ENCODE measurements around the gene SAE1.
A peak's percentile ranks its signal among the peaks of the same experiment; 100 is the strongest.
"Not testable (repeated sequence)": the region's sequence is repeated elsewhere in the genome, so short reads cannot be mapped to it uniquely, and the experiment has no call there.

Gene SAE1

GRCh38 chr19:47130589-47131227, at the start of gene SAE1:
Gene SAE1 (plus strand): TSS chr19:47130835. CDS start chr19:47130931, 96 bp downstream.
- peak; percentile 69 to 97 (median 89) for DNase-seq

DNA sequence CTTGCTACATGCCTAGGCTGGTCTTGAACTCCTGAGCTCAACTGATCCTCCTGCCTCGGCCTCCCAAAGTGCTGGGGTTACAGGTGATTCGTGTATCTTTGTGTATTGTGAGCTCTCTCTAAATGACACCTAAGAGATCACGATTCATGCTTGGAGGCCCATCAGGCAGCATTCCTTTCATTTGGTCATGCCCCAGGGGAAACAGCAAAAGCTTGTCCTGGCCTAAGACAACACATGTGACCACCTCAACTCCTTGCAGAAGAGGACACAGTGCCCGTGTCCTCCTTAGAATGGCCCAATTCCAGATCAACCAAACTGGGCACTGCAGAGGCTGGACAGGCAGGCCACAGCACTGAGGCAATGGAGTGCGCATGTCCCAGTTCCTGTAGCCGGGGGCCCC, 49.5 kb upstream of the SAE1 start:
- no peak for DNase-seq

GRCh38 chr19:47082493-47082892, 48.1 kb upstream of the SAE1 start:
- no peak for DNase-seq

DNA sequence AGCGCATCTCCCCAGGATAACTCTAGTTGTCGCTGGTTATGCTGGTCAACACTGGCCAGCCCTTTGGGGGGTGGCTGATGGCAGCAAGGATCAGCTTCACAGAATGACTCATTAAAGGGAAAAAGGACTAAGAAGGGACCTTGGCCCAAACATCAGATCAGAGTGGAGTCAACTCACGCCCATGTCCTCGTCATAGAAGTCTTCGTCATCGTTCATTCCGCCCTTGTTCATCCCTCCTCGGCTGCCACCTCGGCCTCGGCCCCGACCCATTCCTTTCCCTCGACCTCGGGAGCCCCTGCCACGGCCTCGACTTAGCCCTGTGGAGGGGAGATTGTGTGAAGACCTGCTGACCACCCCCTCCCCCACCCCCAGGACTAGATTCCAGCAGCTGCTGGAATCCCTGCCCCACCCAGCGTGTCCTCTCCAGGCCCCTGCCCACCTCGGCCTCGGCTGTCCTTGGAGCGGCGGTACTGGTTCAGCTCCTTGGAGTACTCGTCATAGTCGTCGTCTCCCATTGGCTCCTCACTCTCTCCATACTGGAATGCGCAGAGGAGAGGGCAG, 45.7 kb upstream of the SAE1 start:
- no peak for DNase-seq

GRCh38 chr19:47086280-47086679, 44.4 kb upstream of the SAE1 start:
- DNase-seq = no peak

DNA sequence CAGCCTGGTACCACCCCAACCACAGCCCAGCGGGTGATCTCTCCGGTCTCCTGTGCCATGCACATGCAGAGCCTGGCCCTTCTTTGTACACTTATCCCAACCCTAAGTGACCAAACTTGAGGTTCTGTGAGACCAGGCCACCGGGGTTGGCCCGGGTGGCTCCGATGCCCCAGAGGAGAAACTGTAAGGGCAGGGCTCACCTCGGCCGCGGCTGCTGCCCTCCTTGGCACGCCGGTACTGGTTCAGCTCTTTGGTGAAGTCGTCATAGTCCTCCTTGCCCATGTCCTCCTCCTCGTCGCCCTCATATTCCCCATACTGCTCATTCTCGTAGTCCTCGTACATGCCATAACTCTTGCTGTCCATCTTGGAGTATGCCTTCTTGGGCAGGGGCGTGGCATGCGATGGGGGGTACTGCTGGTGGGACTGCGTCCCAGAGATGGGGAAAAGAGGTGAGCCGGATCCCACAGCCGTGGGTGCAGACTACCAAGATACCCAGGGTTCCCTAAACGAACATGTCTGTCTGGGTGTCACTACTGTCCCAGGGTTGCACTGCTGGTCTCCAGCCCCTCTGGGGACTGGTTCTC, 40.8 kb upstream of the SAE1 start:
- DNase-seq = no peak

DNA sequence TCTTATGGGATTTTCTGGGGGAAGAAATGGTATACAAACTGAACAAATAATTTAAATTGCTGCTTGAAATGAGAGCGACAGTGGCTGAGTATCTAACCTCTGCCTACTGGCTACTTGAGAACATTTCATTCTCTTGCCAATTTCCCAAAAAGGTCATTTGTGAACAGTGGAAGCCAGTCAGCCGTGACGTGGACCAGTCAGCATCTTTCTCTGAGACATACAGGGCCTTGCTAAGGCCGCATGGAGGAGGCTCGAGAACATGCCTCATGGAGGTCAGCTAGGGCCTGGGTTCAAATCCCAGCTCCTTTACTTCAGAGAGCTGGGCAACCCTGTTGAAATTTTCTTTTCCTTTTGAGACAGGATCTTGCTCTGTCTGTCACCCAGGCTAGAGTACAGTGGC, 37.4 kb upstream of the SAE1 start:
- DNase-seq = no peak

- DNase-seq = no peak
Observed at GRCh38 chr19:47093841-47094240, 36.8 kb upstream of the SAE1 start.

DNA sequence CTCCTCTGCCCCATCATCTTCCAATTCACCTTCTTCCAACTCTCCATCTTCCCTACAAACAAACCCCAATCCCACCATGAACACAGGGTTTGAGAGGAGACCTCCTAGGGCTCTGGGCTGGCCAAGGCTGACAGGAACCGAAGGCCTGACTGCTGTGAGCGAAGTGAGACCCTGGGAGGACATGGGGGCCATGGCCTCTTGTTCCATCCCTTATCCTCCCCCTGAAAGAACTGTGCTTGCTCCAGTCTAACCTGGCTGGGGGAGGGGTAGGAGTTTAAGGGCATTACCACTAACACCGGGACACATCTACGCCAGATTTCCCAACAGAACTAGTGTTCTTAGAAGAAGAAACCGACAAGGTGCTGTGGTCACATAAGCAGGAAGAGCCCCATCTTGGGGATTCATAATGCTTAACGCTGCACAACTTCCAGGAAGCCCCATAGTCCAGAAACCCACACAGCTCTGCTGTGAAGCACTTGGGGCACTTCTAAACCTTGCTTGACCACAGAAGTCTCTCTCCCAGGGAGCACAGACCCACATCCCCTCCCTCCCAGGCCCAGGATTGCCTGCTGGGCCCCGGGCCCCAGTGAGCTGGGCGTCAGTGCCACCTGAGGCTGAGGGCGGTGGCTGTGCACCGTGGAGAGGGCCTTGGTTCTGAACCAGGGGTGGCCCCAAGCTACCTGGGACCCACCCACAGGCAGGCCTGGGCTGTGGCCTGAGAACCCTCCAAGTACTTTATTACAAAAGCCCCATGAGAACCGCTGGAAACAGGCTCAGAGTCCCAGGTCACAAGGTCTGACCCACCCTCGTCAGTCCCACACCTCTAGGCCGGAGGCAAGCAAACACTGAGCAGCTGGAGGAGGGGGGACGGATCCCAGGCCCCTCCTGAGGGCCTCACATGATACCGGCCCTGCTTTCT, 35.8 kb upstream of the SAE1 start:
- no peak for DNase-seq

GRCh38 chr19:47095476-47096099, 35.0 kb upstream of the SAE1 start:
- peak in 4 of 51 donors; percentile 6 to 16 (median 14) for DNase-seq

DNA sequence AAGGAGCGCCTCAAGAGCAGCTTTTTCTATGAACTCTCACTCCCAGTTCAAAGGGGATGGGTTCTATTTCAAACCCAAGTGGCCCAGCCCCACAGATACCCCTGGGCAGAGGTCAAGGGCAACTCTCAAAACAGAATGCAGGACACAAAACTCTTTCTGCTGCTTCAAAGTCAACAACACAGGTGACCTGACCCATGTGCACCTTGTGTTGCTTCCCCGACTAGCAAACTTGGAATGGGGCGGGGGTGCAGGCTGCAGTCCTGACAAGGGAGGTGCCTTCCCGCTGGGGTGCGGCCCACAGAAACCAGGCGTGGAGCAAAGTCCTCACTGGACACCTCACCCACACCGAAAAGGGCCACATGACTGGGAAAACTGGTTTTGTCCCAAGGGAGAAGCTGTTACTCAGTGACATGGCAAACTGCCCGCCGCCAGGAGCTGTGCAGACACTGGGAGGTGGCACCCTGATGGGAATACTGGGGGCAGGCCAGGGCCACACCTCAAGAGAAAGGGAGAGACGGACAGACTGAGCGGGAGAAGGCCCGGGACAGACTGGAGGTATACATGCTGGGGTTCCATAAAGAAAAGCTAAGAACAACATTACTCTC, 34.4 kb upstream of the SAE1 start:
- peak in 3 of 51 donors; percentile 12 to 16 (median 14) for DNase-seq

GRCh38 chr19:47096721-47097120, 33.9 kb upstream of the SAE1 start:
- peak in 6 of 51 donors; percentile 8 to 43 (median 16) for DNase-seq

DNA sequence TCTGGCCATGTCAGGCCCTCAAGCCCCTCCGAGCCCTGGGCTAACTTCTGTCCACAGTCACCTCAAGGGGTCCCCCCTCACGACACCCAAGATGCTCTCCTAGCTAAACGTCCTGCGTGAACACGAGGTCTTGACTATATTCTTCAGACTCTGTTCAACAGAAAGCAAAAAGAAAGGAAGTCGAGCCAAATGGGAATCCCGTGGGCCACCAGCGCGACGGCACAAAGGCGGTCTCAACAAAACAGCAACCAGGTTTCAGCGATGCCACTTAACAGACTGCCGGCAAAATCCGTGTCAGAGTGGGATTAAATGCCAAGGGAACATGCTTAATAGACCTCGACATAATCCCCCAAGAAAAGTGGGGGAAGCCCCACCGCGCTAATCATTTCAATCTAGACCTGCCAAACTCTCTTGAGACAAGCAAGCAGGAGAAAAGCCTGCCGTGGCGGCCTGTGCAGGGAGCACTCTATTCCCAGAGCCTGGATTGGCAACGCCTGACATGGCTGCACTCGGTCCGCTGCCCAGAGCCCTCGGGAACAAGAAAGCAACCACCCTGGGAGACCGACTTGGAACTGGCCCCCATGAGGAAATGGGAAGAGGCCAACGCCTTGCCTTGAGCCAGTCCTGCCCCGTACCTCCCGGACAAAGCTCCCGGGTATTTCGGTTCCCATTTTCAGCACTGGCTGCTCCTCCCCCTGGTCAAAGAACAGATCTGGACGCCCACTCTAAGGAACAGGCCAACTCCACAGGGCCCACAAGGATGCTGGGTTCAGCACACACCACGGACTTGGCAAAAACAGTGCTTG, 33.0 kb upstream of the SAE1 start:
- DNase-seq = peak in 49 of 51 donors; percentile 17 to 88 (median 61)

GRCh38 chr19:47098608-47099007, 32.0 kb upstream of the SAE1 start:
- no peak for DNase-seq

- DNase-seq = peak in 3 of 51 donors; percentile 12 to 26 (median 15)
Observed at GRCh38 chr19:47099576-47100050, 31.0 kb upstream of the SAE1 start.

DNA sequence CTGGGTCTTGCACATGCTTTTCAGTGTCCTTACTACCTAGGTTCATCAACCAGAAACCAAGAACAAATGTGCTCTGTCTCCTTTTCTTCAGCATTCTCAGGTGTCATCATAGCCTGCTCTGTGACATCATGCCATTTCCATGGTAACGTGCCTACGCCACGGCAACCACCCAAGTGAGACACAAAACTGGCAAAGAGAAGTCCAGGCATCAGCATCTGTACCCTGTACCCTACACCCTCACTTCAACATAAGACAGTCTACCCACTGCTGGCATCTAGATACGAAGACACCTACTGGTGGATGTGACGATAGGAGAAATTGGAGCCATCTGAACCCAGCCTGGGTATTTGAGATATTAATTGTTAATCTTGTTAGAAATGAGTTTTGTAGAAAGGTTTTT, 30.3 kb upstream of the SAE1 start:
- DNase-seq = no peak

DNA sequence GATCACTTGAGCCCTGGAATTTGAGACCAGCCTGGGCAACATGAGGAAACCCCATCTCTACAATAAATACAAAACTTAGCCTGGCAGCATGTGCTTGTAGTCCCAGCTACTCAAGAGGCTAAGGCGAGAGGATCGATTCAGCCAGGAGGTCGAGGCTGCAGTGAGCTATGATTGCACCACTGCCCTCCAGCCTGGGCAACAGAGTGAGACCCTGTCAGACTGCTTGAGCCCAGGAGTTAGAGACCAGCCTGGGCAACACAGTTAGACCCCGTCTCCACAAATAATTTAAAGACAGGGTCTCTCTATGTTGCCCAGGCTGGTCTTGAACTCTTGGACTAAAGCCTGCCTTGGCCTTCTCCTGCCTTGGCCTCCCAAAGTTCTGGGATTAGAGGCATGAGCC, 29.5 kb upstream of the SAE1 start:
- DNase-seq = not testable (repeated sequence)

DNA sequence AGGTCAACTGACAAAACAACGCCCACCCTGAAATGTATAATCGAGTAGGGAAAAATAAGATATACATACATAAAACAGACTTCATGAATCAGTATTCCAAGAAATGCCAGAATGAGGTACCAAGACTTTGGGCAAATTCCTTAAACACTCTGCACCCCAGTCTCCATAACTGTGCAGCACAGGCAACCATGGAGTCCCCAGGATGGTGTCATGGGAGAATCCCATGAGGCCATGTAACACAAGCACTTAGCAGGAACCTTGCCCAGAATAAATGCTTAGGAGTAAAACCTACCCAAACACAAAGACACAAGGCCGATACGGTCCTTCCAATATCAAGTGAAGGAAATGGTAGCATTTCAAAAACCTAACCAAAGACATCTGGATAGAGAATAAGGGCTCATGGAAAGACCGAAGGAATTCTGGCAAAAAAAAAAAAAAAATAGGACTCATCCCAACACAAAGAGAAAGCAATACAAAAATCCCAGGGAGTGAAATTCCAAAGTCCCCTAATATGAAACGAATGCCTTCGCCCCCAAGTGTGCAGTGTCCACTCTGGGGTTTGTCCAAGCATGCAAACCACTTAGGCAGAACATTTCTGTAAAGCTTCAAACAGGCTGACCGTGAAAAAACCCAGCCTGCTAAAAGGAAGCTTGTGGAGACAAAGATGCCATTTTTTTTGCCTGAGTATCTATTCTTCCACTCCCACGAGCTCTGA, 28.1 kb upstream of the SAE1 start:
- DNase-seq = no peak

DNA sequence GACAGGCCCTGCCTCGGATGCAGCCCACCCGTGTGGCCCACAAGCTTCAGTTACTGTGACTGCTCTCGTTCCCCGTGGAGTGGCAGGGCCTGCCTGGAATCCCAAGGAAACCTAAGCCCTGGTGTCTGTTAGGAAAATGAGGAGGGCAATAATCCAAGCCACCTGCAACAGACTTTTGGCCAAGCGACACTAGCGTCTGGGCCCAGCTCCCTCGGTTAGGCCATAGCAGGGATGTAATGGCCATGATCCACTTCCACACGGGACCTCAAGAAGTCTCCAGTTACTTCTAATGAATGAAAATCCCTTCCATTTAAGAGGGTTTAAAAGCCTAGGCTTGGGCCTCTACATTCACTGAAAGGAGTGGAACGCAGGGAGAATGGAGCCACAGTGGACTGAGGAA, 26.0 kb upstream of the SAE1 start:
- no peak for DNase-seq

Data from hypothalamus (tissue), 51 donors.